GM12875 (cell line): ENCODE measurements around the gene ZMIZ1.

Experiments
- H3K4me3 ChIP-seq: one replicate; pipeline ENCODE4 v1.5.1; 2011; ENCODE audit warnings: low read depth, low read length, control low read depth
- TF ChIP-seq, protein P1 (sequence below): IDR thresholded peaks from 2 replicates; pipeline ENCODE4 v1.5.1; 2011; ENCODE audit warnings: low read depth, mild to moderate bottlenecking, control low read depth, inconsistent platforms, low read length, moderate library complexity, borderline replicate concordance; ENCODE audit not compliant: insufficient read depth

ZMIZ1 gene

DNA sequence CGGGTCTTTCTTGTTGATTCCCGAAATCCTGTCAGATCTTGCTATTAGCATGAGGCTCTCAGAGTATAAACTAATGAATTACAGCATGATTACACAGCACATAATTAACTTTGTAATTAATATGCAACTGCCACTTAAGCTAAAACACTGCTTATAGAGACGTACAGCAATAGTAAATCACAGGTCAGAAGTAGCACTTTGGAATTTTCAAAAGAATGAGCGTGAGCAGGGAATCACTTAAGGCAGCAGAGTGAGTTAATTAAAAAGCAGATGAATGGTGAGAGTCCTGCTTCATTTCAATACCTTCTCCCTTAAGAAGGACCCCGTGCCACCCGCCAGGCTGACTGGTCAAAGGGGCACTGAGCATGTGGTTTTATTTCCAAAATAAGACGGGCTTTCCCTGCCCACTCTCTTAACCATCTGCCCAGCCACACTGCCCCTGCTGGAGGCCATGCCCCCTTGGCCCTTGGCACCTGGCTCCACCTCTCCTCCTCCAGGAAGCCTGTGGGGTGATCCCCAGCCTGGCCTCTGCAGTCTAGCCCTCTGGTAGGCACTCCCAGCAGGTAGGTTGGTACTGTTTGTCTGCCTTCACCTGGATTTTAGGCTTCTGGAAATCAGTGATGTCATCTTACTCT, 117.8 kb downstream of the ZMIZ1 start:
- TF ChIP-seq, protein P1, sequence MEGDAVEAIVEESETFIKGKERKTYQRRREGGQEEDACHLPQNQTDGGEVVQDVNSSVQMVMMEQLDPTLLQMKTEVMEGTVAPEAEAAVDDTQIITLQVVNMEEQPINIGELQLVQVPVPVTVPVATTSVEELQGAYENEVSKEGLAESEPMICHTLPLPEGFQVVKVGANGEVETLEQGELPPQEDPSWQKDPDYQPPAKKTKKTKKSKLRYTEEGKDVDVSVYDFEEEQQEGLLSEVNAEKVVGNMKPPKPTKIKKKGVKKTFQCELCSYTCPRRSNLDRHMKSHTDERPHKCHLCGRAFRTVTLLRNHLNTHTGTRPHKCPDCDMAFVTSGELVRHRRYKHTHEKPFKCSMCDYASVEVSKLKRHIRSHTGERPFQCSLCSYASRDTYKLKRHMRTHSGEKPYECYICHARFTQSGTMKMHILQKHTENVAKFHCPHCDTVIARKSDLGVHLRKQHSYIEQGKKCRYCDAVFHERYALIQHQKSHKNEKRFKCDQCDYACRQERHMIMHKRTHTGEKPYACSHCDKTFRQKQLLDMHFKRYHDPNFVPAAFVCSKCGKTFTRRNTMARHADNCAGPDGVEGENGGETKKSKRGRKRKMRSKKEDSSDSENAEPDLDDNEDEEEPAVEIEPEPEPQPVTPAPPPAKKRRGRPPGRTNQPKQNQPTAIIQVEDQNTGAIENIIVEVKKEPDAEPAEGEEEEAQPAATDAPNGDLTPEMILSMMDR: no peak
- H3K4me3 ChIP-seq: no peak overlapping the region

DNA sequence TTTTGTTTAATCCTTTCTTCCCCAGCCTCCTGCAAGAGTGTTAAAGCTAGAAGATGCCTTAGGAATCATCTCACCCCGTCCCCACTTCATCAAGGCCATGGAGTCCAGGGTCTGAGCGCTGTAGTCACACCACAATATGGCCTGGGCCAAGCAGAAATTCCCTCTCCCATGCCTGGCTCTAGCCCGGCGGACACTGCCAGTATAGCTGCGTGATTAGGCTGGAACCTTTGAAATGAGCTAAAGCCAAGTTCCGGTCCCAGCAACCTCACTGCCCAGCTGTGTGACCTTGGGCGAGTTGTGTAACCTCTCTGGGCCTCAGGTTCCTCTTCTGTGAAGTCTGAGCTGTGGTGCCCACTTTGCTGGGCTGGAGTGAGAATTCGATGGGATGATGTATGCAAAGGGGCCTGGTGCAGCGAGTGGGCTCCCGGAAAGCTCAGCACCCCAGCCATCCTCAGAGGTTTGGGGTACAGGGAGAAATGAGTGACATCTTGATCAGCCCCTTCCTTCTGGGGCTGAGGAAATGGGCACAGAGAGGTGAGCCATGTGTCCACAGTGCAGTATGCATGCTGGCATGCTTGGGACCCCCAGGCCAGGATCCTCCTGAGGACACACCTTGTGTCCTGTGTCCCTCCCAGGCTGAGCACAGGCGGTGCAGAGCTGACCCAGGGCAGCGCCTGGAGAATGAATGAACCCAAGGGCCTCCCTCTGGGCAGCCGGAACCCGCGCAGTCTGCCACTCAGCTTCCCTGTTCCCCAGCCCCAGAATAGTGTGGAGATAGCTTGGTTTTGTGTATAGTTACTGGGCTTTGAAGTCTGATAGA, 118.6 kb downstream of the ZMIZ1 start:
- H3K4me3 ChIP-seq: no peak overlapping the region
- TF ChIP-seq, protein P1: no peak

DNA sequence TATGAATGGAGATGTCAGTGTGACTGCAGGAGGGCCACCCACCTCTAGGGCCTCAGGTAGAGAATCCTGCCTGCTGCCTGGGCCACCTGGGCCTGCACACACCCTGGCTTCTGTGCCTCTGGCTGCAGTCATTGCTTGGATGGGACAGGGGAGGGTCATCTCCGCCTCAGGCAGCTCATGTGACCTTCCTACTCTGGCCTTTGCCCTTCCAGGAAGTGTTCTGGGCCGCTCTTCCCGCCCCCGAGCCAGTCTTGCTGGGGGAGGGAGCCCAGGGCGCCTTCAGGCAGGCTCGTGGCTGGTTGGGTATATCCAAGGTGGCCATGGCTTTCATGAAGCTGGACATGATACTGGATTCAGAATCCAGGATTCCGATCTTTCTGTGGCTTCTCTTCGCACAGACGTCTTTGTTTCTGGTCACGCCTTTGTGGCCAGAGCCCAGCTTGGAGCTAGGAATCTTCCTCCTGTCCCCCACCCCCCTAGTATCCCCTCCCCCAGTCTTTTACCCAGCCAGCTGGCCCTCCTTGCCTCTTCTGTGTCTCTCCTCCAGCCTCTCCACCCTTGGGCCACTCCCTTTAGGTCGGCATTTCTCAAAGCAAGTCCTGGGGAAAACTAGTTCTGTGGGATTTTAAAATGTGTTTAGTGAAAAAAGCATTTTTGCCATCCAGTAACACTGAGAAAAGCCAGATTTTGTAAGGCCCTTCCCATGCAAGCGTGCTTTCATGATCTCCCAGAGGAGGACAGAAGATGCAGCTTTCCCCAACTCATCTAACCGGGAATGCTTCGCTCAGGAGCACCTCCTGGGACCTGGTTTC, 119.6 kb downstream of the ZMIZ1 start:
- TF ChIP-seq, protein P1: no peak
- no peak overlapping the region for H3K4me3 ChIP-seq

DNA sequence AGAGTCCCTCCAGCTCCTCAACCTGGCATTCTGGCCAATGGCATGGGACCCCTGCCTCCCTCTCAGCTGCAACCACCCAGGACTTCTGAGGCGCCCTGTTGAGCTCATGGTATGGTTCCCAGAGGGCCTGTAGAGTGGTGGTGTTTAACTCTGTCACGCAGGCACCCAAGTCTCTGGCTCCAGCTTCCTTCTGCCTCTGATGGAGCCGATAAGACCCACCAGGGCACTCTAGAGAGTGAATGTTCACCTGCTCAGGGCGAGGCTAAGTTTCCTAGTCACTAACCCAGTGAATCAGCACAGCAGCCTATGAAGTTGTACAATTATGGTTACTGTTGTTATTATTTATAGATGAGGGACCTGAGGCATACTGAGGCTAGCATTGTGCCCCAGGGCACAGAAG, 120.4 kb downstream of the ZMIZ1 start:
- H3K4me3 ChIP-seq: no peak overlapping the region
- TF ChIP-seq, protein P1: no peak

DNA sequence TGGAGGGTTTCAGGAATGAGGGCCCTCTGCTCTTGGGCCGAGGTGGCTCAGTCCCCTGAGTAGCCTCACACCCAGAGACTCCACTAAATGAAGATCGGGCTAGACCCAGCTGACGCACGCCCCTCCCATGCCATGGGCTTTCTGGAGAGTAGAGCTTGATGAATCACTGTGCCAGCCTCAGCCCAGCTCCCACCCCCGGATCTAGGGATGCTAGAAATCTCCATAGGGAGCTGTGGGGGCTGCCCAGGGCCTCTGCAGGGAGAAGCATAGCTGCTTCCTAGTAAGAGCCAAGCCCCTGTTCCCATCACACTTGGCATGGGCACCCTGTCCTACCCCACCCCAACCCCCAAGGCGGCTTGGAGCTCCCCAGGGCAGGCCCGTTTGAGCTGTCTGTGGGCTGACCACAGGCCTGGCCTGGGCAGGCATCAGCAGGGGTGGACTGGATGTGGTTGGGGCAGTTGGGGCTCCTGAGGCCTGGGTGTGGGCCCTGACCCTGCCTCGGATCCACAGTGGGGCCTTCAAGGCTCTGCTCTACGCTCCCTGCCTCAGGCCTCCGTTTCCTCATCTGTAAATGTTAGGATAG, 121.2 kb downstream of the ZMIZ1 start:
- TF ChIP-seq, protein P1: no peak
- H3K4me3 ChIP-seq: no peak overlapping the region

DNA sequence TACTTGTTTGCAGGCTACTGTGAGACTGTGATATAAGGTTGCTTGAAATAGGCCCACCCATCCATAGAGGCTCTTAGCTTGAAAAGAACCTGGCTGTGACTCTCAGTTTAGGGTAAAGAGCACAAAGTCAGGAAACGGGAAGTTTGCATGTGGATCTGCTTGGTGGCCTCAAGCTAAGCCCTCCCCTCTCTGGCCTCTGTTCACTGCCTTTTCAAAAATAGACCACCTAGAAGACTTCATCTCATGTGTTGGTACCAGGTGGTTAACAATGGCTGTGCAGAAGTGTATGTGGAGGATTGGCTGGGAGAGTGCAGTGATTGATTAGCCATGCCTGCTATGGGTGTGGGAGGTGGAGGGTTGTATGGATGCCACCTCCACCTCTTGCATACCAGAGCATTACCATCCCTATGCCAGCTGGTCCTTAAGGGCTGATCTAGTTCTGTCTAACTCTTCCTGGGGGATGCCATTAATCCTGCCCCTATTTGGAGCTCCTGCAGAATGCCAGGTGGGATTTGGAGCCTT, 122.0 kb downstream of the ZMIZ1 start:
- TF ChIP-seq, protein P1: no peak
- no peak overlapping the region for H3K4me3 ChIP-seq
